SW 1271 (cell line): Measurements from ENCODE around the gene OIP5.
"Not testable (repeated sequence)": the region's sequence is repeated elsewhere in the genome, so short reads cannot be mapped to it uniquely, and the experiment has no call there.

Experiments used
- DNase-seq, 2 experiments: peaks; one replicate each; lab custom pipeline; 2025; lab: John Stamatoyannopoulos, UW

The OIP5 gene

GRCh38 chr15:41332194-41333025 is at the start of gene OIP5, which contains the start of gene NUSAP1:
TSS of gene OIP5 (minus strand) at chr15:41332591. CDS start at chr15:41332561, 30 bp downstream.
TSS of gene NUSAP1 (plus strand) at chr15:41332881. CDS start at chr15:41332958, 77 bp downstream.
- peak; percentile 95 to 96 for DNase-seq

DNA sequence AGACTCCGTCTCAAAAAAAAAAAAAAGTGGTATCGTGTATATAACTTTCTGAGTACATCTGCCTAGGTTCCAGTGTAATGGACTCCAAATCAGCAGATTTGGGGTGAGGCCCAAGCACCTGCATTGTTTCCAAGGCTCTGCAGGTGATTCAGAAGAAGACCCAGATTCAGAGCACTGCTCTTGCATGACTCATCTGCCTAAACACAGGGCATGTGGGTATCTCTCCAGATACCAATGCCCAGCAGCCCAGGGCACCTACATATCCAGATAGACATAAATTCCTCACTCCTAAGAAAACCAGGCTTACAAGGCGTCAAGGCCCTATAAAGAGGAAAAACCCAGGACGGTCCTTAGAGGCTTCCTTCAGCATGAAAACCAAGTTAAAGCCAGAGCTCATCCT is 45.6 kb upstream of the OIP5 start:
- no peak for DNase-seq

DNA sequence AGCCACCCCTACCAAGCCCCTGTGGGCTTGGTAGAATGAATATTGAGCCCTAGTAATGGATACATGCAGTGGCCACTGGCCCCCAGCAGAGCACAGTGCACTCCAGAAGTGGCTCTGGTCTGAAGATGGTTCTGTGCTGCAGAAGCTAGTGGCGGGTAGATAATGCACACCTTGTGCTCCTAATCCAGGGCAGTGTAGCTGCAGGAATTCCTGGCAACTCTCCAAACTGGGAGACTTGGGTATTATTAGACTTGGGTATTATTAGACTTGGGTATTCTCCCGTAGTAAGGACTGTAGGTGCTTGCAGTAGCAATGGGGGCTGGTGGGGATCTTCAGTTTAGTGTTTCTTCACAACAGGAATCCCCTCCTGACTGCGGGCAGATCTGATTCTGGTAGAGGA is 35.0 kb upstream of the OIP5 start:
- no peak for DNase-seq

- DNase-seq = no peak
Measured at GRCh38 chr15:41354371-41354770, 22.0 kb upstream of the OIP5 start.

- no peak for DNase-seq
Measured at GRCh38 chr15:41350057-41350717, 17.8 kb upstream of the OIP5 start.

GRCh38 chr15:41347236-41347635 is 14.8 kb upstream of the OIP5 start:
- DNase-seq = no peak

GRCh38 chr15:41341519-41341918 is 9.1 kb upstream of the OIP5 start:
- no peak for DNase-seq

GRCh38 chr15:41340189-41340695 is 7.9 kb upstream of the OIP5 start:
- no peak for DNase-seq

DNA sequence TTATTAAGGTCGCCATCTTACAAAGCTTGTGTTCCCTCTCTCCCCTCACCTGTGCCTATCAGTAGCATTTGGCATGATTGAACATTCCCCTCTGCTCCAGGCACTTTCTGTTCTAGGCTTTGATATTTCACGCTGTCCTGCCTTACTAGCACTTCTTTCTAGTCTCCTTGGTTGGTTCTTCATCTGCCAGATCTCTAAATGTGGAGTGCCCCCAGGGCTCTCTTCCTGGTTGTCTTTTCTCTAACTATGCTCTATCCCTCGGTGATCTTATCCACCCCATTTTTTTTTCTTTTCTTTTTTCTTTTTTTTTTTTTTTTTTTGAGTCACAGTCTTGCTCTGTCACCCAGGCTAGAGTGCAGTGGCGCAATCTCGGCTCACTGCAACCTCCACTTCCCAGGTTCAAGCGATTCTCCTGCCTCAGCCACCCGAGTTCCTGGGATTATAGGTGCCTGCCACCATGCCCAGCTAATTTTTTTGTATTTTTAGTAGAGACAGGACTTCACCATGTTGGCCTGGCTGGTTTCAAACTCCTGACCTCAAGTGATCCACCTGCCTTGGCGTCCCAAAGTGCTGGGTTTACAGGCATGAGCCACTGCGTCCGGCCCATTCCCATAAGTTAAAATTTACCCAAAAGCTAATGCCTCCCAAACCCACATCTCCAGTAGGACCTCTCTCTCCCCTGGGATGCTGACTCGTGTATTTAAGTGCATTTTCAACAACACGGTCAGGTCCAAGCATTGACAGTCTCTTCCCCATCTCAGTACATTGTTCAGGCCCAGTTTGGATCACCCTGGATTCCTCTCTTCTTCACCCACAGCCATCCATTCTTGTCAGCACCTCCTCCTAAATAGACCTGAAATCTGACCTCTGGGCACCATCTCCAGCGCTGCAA is 5.5 kb upstream of the OIP5 start:
- no peak for DNase-seq

DNA sequence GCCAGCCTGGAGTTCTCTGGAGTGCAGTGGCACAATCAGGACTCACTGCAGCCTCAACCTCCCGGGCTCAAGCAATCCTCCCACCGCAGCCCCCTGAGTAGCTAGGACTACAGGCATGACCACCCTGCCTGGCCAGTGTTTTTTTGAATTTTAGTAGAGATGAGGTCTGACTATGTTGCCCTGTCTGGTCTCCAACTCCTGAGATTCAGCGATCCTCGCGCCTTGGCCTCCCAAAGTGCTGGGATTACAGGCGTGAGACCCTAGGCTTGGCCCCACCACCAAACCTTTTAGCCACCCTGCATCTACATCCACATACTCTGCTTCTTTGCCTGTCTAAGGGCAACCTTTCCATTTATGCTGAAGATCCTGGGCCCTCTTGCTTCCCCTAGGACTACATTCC is 4.7 kb upstream of the OIP5 start:
- no peak for DNase-seq

GRCh38 chr15:41336549-41336948 is 4.2 kb upstream of the OIP5 start:
- no peak for DNase-seq

- DNase-seq = no peak
Measured at GRCh38 chr15:41334293-41335120, 2.1 kb upstream of the OIP5 start.

- DNase-seq = no peak
Measured at GRCh38 chr15:41333026-41333562, 703 bp upstream of the OIP5 start.

DNA sequence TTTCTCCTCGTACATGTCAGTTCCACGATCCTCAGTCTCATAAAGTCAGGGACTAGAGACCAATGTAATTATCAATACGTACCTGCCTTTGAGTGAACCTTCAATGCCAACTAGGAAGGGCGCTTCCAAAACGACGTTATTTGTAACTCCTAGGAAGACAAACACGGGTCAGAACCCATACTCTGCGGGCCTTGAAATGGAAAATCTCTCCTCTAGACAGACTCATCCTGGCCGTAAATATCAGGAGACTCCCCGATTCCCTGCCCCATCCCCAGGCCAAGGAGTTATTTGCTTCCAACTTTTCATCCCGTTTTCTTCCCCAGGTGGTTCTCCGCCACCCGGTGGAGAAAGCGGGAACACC is 578 bp downstream of the OIP5 start:
- no peak for DNase-seq

DNA sequence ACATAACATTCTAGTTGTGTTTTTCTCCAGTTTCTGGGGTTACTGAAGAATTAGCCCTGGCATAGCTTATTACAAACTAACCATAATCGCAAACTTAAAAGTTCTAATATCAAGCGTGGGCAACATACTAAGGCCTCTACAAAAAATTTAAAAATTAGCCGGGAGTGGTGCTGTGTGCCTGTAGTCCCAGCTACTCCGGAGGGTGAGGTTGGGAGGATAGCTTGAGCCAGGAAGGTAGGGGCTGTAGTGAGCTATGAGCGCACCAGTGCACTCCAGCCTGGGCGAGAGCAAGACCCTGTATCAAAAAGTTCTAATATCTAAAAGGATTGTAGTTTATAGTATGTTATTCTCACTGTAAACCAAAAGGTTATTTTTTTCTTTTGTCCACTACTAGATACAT is 1.1 kb downstream of the OIP5 start:
- no peak for DNase-seq

GRCh38 chr15:41323611-41324010 is 8.8 kb downstream of the OIP5 start:
- DNase-seq = no peak

GRCh38 chr15:41320805-41321330 is 11.5 kb downstream of the OIP5 start:
- DNase-seq = not testable (repeated sequence)

- DNase-seq = no peak
Measured at GRCh38 chr15:41309226-41309905, 23.0 kb downstream of the OIP5 start.

- no peak for DNase-seq
Measured at GRCh38 chr15:41307679-41308078, 24.7 kb downstream of the OIP5 start.

GRCh38 chr15:41304149-41304770 is 28.1 kb downstream of the OIP5 start:
- DNase-seq = no peak
